Glomerular endothelial cell (primary cell): ENCODE measurements around the gene SLAMF6. TPM values are rescaled to one million over a fixed set of nuclear protein-coding genes. Genes with fewer than 3 reads are reported as not detected.
"Not testable (repeated sequence)": the region's sequence is repeated elsewhere in the genome, so short reads cannot be mapped to it uniquely, and the experiment has no call there.

ENCODE experiments used
- DNase-seq: peaks from one replicate; pipeline ENCODE4 v3.0.0-alpha.2; 2011; ENCODE audit warnings: low read depth, low spot score; ENCODE audit errors: extremely low read depth
- total RNA-seq: library from RNA; depleted of rRNA; stranded (reverse); fragments of >200 nt; gene quantifications from 2 replicates; pipeline ENCODE4 v1.2.3, GENCODE V29; 2015

The SLAMF6 gene
- total RNA-seq, 1 donor from 2014 or later, result not detected

DNA sequence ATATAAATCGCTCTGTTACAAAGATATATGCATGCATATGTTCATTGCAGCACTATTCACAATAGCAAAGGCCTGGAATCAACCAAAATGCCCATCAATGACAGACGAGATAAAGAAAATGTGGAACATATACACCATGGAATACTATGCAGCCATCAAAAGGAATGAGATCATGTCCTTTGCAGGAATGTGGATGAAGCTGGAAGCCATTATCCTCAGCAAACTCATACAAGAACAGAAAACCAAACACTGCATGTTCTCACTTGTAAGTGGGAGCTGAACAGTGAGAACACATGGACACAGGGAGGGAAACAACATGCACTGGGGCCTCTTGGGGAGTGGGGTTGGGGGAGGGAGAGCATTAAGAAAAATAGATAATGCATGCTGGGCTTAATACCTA, 5.5 kb downstream of the SLAMF6 start:
- not testable (repeated sequence) for DNase-seq

- not testable (repeated sequence) for DNase-seq
These were observed 7.1 kb downstream of the SLAMF6 start for GRCh38 chr1:160515908-160516307.

GRCh38 chr1:160504651-160505050, 18.4 kb downstream of the SLAMF6 start:
- DNase-seq, result no peak

DNA sequence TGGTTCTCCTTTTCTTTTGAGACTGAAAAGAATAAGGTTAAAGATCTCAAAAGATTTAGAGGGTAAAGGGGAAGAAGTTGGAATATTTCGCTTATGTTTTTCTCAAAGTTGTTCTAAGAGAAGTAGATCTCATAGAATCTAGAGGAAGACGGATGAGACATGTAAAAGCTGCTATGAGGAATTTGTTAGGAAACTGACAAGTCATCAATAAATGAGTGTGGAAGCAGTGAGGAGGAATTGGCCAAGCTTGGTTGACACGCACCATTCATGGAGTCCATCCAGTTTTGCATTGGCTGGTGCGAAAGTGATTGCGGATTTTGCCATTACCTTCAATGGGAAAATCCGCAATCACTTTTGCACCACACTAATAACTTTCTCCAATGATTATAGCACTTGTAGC, 20.0 kb downstream of the SLAMF6 start:
- DNase-seq, result no peak

GRCh38 chr1:160500321-160500990, 22.6 kb downstream of the SLAMF6 start:
- no peak for DNase-seq

- DNase-seq, result no peak
These were observed 23.4 kb downstream of the SLAMF6 start for GRCh38 chr1:160499631-160500030.

DNA sequence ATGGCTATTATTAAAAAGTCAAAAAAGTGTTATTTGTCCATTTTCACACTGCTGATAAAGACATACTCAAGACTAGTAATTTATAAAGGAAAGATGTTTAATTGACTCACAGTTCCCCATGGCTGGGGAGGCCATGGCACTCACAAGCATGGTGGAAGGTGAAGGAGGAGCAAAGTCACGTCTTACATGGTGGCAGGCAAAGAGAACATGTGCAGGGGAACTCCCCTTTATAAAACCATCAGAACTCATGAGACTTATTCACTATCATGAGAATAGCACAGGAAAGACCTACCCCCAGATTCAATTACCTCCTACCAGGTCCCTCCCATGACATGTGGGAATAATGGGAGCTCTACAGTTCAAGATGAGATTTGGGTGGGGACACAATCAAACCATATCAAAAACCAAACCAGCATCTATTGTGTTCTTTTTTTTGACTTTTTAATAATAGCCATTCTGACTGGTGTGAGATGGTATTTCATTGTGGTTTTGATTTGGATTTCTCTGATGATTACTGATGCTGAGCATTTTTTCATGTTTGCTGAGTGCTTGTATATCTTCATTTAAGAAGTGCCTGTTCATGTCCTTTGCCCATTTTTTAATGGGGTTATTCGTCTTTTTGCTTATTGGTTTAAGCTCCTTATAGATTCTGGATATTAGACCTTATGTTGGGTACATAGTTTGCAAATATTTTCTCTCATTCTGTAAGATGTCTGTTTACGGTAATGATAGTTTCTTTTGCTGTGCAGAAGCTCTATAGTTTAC, 24.6 kb downstream of the SLAMF6 start:
- not testable (repeated sequence) for DNase-seq

- DNase-seq, result no peak
These were observed 26.7 kb downstream of the SLAMF6 start for GRCh38 chr1:160496334-160496733.

DNA sequence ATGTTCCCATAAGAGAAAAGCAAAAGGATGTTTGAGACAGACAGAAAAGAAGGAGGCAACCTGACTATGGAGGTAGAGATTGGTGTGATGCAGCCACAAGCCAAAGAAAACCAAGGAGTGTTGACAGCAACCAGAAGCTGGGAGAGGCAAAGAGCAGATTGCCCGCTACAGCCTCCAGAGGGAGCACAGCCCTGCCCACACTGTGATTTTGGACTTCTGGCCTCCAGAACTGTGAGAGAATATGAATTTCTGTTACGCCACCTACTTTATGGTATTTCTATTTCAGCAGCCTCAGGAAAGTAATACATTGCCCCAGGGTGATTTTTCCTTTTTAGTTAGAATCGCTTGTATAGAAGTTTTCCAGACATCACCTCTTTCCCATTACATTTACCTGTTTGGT, 28.4 kb downstream of the SLAMF6 start:
- DNase-seq, result no peak

DNA sequence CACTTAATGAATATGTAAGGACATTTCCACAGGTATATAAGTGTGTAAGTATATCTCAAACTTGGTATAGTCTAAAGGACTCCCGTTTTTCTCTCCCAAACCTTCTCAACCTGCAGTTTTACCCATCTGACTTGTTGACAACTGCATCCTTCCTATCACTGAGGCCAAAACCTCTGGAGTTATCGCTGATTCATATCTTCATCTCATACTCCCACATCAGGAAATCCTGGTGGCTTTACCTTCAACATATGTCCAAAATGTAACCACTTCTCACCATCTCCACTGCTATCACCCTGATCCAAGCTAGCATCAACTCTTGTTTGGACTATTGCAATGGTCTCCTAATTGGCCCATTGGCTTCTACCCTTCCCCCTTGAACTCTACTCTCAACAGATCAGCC, 30.4 kb downstream of the SLAMF6 start:
- no peak for DNase-seq

- no peak for DNase-seq
These were observed 31.1 kb downstream of the SLAMF6 start for GRCh38 chr1:160491981-160492380.

DNA sequence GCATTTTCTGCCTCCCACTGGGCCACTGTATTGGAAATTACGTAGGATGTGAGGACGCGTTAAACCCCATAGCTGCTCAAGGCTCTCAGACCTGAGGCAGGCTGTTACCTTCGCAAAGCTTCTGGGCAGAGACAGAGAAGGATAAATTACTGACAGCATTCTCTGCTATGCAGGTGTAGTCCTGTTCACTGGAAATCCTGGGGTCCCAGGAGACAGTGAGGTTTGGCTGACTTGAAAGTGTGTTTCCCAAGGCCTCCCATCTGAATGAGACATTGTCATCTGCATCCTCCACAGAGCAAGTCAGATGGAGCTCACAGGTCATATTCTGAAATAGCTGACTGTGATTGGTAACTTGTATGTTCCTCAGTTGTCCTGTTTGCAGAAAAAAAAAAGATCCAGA, 32.0 kb downstream of the SLAMF6 start:
- DNase-seq, result no peak

GRCh38 chr1:160489513-160490261, 33.4 kb downstream of the SLAMF6 start:
- DNase-seq, result no peak

DNA sequence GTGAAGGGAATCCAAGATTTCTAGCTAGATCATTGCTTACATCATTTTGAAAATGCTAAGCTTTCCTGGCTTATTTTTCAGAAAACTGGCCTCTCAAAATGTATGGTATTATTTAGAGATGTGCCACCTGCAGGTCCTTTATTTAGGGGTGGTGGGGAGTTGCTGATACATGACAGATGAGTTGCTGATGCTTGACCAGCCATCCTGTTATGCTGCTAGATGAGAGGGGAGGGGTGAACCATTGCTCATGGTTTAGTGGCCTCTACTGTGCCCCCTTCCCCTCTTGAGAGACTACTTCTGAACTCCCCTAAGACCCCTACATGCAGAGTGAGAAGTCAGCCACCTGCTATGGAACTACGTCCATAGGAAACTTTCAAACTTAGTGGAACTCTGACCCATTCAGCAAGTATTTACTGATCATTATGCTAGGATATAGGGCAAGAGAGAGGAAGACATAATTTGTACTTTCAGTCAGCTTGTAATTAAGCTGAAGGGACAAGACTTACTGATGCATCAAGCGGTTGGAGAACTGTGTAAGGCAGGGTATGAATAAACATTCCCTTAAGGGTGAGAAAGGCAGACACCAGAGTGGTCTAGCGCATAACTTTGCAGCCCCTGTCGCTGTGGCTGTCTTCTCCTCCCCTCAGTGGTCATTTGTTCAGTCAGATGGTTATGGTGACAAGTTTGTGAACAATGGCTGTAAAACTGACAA, 34.6 kb downstream of the SLAMF6 start:
- no peak for DNase-seq

DNA sequence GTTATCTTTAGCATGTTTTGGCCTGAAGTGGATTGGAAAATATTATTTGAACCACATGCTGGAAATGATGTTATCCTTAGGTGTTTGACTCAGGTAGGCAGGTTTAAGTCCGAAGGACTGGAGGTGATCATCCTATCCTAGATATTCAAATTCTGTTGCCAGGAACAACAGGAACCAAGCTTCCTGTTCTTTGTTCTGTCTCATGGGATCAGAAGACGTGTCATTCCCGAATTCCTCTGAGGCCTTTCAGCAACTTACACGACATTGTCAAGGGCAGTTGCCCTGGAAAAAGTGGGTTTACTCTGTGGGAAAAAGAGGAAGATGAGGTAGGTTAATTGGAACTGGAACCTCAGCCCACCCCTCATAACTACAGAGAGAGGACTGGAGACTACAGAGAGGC, 36.6 kb downstream of the SLAMF6 start:
- no peak for DNase-seq

DNA sequence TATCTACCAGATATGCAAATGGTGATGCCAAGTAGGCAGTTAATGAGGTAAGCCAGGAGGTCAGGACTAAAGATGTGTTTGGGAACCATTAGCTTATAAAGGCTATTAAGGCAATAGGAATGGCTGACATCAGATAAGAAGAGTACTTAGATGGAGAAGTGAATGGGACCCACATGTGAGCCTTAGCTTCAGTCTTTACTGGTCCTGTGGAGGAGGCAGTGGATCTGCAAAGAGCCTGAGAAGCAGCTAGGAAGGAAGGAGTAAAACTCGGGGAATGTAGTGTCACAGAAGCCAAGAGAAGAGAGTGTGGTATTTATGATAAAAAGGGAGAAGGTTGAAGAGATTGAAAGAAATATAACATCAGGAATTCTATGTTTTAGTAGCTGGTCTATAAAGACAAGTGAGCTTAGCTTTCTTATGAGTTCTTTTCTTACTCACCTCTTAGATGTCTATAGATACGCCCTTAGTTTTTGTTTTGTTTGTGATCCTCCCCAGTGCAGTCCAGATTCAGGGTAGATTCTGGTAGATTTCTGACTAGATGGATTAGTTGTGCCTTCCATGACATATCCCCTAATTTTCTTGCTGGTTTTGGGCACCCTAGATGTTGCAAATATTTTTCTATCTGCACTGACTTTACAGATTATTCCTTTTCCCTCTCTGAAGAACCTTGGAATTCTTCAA, 39.4 kb downstream of the SLAMF6 start:
- DNase-seq, result no peak

DNA sequence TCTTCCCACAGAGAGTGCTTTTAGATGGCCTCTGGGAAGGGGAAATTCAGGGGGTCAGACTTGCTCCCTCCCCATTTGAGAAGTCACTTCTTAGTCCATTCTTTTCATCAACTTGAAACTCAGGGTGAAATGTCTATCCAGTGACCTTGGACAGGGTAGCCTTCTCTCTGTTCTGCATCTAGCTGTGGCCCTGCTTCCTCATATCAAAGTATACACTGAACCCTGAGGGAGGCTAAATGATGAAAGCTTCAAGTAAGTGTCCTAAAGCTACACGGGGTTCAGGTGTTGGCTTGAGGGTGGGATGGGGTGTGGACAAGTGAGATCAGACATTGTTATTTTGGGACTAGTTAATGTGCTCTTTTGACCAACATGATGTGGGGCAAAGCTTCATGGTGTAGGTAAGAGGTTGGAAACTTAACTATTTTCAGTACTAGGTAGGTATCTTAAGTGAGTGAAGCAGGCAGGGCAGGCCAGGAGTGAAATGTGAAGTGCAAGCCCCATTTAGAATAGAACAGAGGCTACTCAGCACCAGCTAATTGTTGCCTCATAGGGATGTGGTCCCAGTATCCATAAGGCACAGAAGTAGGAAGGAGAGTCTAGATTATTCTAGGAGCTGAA, 41.0 kb downstream of the SLAMF6 start:
- DNase-seq, result no peak

- not testable (repeated sequence) for DNase-seq
These were observed 42.3 kb downstream of the SLAMF6 start for GRCh38 chr1:160480781-160481180.

GRCh38 chr1:160479091-160479490, 44.0 kb downstream of the SLAMF6 start:
- not testable (repeated sequence) for DNase-seq
